ENCODE data around the gene ELF3.

The ELF3 gene

DNA sequence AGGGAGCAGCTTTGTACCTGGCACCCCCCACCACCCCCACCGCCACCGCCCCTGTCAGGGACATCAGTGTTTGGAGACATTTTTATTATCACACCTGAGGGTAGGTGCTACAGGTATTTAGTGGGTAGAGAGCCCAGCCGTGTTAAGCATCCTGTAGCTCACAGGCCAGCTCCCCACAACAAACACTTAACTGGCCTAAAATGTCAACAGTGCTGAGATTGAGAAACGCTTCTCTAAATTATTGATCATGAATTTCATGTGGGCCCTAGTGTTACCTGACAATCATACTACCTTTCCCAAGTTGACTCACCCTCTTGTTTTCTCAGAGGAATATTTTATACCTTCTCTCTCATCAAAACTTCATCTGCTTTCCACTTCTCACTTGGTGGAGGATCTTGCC lies 21.4 kb downstream of the ELF3 start:
- FAIRE-seq (no peak), DNase-seq (ENCODE audit: insufficient read length, low spot score) (no peak)
- no peak for TF ChIP-seq SPI1 (IDR thresholded peaks at IDR 0.05; ENCODE audit: low read depth, low read length)
- no peak for TF ChIP-seq PAX5 (IDR thresholded peaks at IDR 0.05; ENCODE audit: insufficient read depth, low read length, severe bottlenecking)
- TF ChIP-seq TAF1 (IDR thresholded peaks at IDR 0.05; ENCODE audit: low read depth, low read length) = no peak
- no peak for TF ChIP-seq POU2F2 (IDR thresholded peaks at IDR 0.05; ENCODE audit: low read depth, low read length)

DNA sequence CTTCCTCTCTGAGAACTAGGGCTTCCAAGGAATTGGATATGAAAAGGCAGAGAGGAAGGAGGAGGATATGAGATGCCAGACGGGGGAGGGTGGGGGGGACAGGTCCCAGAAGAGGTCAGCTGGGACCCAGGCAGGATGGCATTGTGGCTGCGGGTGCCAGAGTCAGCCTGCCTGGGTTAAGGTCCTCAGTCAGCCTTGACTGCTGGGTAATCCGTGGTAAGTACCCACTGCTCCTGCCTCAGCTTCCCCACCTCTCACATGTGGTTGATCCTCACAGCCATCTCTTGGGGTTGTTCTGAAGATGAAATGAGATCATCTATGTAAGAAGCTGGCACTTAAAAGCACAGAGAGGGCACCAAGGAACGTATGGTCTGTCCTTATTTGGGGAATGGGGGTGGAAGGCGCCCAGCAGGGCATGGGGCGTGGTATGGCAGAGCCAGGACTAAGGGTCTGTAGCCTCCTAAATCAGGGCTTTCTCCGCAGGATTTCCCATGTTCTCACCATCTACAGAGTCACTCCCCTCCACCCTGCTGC lies 23.8 kb downstream of the ELF3 start:
- no peak for TF ChIP-seq TAF1 (IDR thresholded peaks at IDR 0.05; ENCODE audit: low read depth, low read length)
- TF ChIP-seq PAX5 (IDR thresholded peaks at IDR 0.05; ENCODE audit: insufficient read depth, low read length, severe bottlenecking) = no peak
- TF ChIP-seq POLR2A (IDR thresholded peaks at IDR 0.05; ENCODE audit: low read depth, low read length) = no peak
- TF ChIP-seq SPI1 (IDR thresholded peaks at IDR 0.05; ENCODE audit: low read depth, low read length) = no peak
- TF ChIP-seq POU2F2 (IDR thresholded peaks at IDR 0.05; ENCODE audit: low read depth, low read length) = no peak
- no peak for TF ChIP-seq POLR2AphosphoS5 (IDR thresholded peaks at IDR 0.05; ENCODE audit: low read depth, low read length)
- DNase-seq (ENCODE audit: insufficient read length, low spot score) (no peak), FAIRE-seq (no peak)

DNA sequence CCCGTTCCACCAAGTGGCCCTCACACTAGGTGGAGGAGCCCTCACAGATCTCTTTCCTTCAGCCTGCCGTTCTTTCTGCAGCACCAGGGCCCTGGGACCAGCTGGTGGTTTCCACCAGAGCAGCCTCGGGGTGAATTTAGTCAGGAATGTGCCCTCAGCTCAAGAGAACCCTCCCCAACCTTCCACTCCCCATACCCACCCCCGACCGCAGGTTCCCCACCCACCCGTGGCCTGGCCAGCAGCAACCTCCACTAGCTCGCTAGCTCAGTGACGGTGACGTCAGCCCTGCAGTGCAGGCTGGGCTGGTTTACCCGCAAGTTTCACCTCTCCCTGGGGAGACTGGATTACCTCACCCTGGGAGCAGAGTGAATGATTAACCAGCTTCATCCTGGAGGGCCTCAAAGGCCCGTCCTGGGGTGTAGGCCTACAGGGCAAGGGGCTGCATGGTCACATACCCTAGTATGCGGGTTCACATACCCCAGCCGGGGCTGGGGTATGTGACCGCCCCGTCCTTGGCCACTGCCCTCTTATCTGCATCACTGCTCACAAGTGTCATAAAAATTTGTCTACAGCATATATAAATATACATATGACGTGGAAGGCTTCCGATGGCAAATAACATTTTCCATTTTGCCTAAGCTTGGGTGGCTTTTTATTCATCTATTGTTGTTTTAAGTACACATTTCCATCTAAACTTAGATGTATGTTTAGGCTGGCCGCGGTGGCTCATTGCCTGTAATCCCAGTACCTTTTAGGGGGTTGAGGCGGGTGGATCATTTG lies 24.5 kb downstream of the ELF3 start:
- no peak for TF ChIP-seq POLR2A (IDR thresholded peaks at IDR 0.05; ENCODE audit: low read depth, low read length)
- TF ChIP-seq POU2F2 (IDR thresholded peaks at IDR 0.05; ENCODE audit: low read depth, low read length) = no peak
- no peak for TF ChIP-seq PAX5 (IDR thresholded peaks at IDR 0.05; ENCODE audit: insufficient read depth, low read length, severe bottlenecking)
- DNase-seq (ENCODE audit: insufficient read length, low spot score) (no peak), FAIRE-seq (no peak)

DNA sequence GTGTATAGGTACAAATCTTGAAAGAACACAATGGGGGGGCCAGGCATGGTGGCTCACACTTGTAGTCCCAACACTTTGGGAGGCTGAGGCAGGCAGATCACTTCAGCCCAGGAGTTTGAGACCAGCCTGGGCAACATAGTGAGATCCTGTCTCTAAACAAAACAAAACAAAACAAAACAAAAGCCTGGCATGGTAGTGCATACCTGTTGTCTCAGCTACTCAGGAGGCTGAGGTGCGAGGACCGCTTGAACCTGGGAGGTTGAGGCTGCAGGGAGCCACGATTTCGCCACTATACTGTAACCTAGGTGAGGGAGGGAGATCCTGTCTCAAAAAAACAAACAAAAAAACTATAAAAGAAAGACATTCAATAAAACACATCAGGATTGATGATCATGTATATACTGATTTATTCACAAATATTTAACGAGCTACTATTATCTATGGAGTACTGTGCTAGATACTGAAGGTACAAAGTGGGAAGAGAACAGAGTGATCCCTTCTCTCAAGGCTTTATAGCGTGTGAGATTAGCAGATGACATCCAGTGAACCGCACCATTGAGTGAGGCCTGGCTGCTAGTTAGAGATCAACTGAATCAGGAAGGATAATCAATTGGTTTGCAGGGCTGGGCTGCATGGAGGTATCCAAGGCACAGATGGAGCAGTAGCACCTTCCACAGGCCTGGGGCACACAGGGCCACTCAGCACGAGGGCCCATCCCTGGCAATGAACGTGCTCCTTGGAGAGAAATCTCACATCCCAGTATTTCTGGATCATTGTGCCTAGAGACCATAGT lies 26.4 kb downstream of the ELF3 start:
- TF ChIP-seq TAF1 (IDR thresholded peaks at IDR 0.05; ENCODE audit: low read depth, low read length) (no peak), PAX5 (IDR thresholded peaks at IDR 0.05; ENCODE audit: insufficient read depth, low read length, severe bottlenecking) (no peak), POLR2AphosphoS5 (IDR thresholded peaks at IDR 0.05; ENCODE audit: low read depth, low read length) (no peak), POLR2A (IDR thresholded peaks at IDR 0.05; ENCODE audit: low read depth, low read length) (no peak), SPI1 (IDR thresholded peaks at IDR 0.05; ENCODE audit: low read depth, low read length) (no peak), POU2F2 (IDR thresholded peaks at IDR 0.05; ENCODE audit: low read depth, low read length) (no peak)
- FAIRE-seq = no peak
- no peak for DNase-seq (ENCODE audit: insufficient read length, low spot score)

DNA sequence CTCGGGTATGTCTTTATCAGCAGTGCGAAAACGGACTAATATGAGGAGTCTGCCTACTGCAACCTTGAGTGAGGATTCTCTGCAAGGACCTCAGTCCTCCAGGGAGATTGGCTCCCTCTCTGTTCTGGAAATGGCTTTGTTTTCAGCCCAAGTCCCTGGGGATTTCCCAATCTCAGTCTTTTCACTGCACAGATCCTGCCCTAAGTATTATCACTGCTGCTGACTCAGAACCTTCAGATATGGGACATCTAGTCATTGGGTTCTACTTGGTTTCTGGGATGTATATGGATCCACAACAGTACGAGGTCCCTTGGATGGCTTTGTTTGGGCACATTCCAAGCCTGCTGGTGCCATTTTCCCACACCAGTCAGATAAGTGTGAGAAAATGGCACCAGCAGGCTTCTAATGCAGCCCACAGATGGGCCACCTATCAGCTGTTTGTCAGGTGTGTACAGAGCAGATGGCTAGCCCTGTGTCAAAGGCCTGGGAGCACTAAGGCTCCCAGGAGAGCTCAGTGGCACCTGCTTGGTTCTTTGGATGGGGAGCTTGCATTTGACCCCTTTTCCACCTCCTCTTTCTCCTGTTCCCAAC lies 27.4 kb downstream of the ELF3 start:
- FAIRE-seq (no peak), DNase-seq (ENCODE audit: insufficient read length, low spot score) (no peak)
- TF ChIP-seq POLR2AphosphoS5 (IDR thresholded peaks at IDR 0.05; ENCODE audit: low read depth, low read length) (no peak), PAX5 (IDR thresholded peaks at IDR 0.05; ENCODE audit: insufficient read depth, low read length, severe bottlenecking) (no peak), SPI1 (IDR thresholded peaks at IDR 0.05; ENCODE audit: low read depth, low read length) (no peak), POU2F2 (IDR thresholded peaks at IDR 0.05; ENCODE audit: low read depth, low read length) (no peak), POLR2A (IDR thresholded peaks at IDR 0.05; ENCODE audit: low read depth, low read length) (no peak), TAF1 (IDR thresholded peaks at IDR 0.05; ENCODE audit: low read depth, low read length) (no peak)

DNA sequence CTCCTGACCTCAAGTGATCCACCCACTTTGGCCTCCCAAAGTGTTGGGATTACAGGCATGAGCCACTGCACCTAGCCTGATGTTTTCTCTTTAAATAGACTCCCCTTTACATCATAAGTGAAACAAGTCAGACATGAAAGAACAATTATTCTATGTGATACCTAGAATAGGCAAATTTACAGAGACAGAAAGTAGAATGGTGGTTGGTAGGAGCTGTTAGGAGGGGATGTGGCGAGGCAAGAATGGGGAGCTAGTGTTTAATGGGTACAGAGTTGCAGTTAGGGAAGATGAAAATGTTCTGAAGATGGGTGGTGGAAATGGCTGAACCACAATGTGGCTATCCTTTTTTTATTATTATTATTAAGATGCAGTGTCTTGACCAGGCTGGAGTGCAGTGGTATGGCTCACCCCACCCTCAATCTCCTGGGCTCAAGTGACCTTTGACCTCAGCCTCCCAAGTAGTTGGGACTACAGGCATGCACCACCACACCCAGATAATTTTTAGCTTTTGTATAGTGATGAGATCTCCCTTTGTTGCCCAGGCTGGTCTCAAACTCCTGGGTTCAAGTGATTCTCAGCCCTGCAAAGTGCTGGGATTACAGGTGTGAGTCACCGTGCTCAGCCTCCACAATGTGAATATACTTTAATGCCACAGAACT lies 28.4 kb downstream of the ELF3 start:
- FAIRE-seq = no peak
- no peak for TF ChIP-seq POLR2AphosphoS5 (IDR thresholded peaks at IDR 0.05; ENCODE audit: low read depth, low read length)
- no peak for TF ChIP-seq PAX5 (IDR thresholded peaks at IDR 0.05; ENCODE audit: insufficient read depth, low read length, severe bottlenecking)
- TF ChIP-seq TAF1 (IDR thresholded peaks at IDR 0.05; ENCODE audit: low read depth, low read length) = no peak
- TF ChIP-seq POU2F2 (IDR thresholded peaks at IDR 0.05; ENCODE audit: low read depth, low read length) = no peak
- TF ChIP-seq SPI1 (IDR thresholded peaks at IDR 0.05; ENCODE audit: low read depth, low read length) = no peak
- TF ChIP-seq POLR2A (IDR thresholded peaks at IDR 0.05; ENCODE audit: low read depth, low read length) = no peak
- DNase-seq (ENCODE audit: insufficient read length, low spot score) = no peak

DNA sequence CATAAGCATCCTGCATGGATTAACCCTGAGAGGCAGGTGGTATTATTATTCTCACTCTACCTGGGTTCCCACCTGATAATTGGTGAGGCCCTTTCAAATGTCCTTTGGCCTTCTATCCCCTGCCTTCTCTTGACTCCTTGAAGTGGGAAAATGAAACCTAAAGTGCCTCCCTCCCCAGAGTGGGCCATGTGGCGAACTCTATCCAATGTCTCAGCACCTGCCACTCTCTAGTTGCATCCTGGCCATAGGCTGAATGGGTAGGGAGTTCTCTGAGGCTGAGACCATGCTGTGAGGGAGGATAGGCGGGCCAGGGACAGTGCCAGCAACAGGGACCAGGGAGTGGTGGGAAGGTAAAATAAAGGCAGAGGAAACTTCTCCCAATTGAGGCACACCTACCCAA lies 35.3 kb downstream of the ELF3 start:
- FAIRE-seq = no peak
- TF ChIP-seq PAX5 (IDR thresholded peaks at IDR 0.05; ENCODE audit: insufficient read depth, low read length, severe bottlenecking) (no peak), POU2F2 (IDR thresholded peaks at IDR 0.05; ENCODE audit: low read depth, low read length) (no peak), POLR2AphosphoS5 (IDR thresholded peaks at IDR 0.05; ENCODE audit: low read depth, low read length) (no peak), SPI1 (IDR thresholded peaks at IDR 0.05; ENCODE audit: low read depth, low read length) (no peak), POLR2A (IDR thresholded peaks at IDR 0.05; ENCODE audit: low read depth, low read length) (no peak), TAF1 (IDR thresholded peaks at IDR 0.05; ENCODE audit: low read depth, low read length) (no peak)
- DNase-seq (ENCODE audit: insufficient read length, low spot score) = no peak

DNA sequence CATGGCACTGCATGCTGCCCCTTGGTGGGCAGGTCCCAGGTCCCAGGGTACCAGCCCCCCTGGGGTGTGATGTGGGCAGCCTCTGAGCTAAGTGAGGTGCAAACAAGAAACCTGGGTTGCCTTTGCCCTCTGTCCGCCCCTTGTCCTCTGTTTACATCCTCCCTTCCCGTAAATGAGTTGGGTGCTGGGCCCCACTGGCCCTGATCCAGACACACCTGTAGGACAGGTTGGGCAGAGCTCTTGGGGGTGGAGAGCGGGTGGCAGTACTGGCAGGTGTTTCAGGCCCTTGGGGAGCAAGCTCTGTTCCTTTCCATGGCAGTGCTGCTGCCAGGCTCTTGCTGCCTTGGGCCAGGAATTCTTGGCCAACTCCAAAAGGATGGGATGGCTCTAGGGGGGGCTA lies 35.8 kb downstream of the ELF3 start:
- FAIRE-seq (no peak), DNase-seq (ENCODE audit: insufficient read length, low spot score) (no peak)
- no peak for TF ChIP-seq PAX5 (IDR thresholded peaks at IDR 0.05; ENCODE audit: insufficient read depth, low read length, severe bottlenecking)
- no peak for TF ChIP-seq POLR2A (IDR thresholded peaks at IDR 0.05; ENCODE audit: low read depth, low read length)
- TF ChIP-seq POLR2AphosphoS5 (IDR thresholded peaks at IDR 0.05; ENCODE audit: low read depth, low read length) = no peak

All from GM12891 (cell line).